Measurements from ENCODE around the gene ZFP91. TPM values are rescaled to one million over a fixed set of nuclear protein-coding genes. Genes with fewer than 3 reads are reported as not detected.

Gene ZFP91
- total and polyA plus RNA-seq, 2 experiments from 2014 or later, result 21.4 to 59.0 TPM

DNA sequence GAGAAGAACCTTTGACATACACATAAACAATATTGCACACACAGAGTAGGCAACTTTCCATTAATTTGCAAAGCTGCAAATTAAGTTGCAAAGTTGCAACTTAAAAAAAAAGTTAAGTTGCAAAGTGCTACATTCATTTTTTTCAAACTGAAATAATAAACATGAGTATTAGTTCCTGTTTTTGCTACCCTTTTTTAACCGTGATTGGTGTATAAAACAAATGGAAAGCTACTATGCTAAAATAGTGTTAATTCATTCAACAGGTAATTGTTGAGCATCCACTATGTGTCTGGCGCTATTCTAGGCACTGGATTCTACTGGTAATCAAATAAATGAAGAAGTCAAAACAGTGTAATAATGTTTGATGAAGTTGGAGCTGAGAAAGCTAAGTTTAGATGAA, 8.1 kb downstream of the ZFP91 start:
- H3K4me1 ChIP-seq (ENCODE audit: insufficient read depth), result peaks cover 21% of the 10 kb centered on the region
- 80 to 86% methylated on average over 2 of the region's 2 CpGs for WGBS, 2 experiments (ENCODE audit: low coverage in 1 of 2, low lambda C conversion rate in 2 of 2, missing lambda C conversion rate in 2 of 2)
- peaks cover 26% of the 10 kb centered on the region for H3K36me3 ChIP-seq (ENCODE audit: low read depth)
- TF ChIP-seq EZH2phosphoT487 (IDR thresholded peaks at IDR 0.05; ENCODE audit: insufficient read depth, low read depth), result no peak
- TF ChIP-seq EZH2 (IDR thresholded peaks at IDR 0.05; ENCODE audit: insufficient read depth, poor library complexity, severe bottlenecking), result no peak
- no peak overlapping the region for H2AFZ ChIP-seq
- no peaks in the 10 kb centered on the region for H4K20me1 ChIP-seq (ENCODE audit: insufficient read depth)
- no peak overlapping the region for H3K27ac ChIP-seq
- no peak overlapping the region for H3K9ac ChIP-seq
- in situ Hi-C loops (cut with MboI), result no loop called here
- H3F3A ChIP-seq (ENCODE audit: insufficient read depth), result no peaks in the 10 kb centered on the region; the same call in 1 of the 2 replicates
- H3K27me3 ChIP-seq (replicated peaks; ENCODE audit: insufficient read depth), result no peaks in the 10 kb centered on the region
- peaks cover 100% of the 10 kb centered on the region for H3K79me2 ChIP-seq (ENCODE audit: insufficient read depth)
- DNase-seq, result no peak
- H3K4me2 ChIP-seq (ENCODE audit: unreplicated experiment), result no peak overlapping the region
- no peaks in the 10 kb centered on the region for H3K9me2 ChIP-seq (ENCODE audit: insufficient read depth)
- H3K9me3 ChIP-seq (ENCODE audit: low read depth), result no peaks in the 10 kb centered on the region
- H3K4me3 ChIP-seq, result no peak overlapping the region

DNA sequence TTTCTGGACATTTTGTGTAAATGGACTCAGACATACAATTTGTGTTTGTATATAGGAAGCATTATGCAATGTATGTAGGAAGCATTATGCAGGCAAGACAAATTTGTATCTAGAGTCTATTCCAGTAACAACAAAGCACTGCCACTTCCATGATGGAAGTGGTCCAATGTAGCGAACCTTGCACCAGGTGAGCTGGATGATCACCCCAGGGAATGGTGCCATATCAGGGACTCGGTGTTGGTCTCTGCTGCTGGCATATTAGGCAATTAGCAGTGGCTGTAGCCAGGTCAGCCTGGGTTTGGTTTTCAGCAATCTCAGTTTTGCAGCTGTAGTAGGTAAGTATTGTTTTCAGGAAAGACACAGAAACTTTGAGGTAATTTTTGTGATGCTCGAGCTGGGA, 12.8 kb downstream of the ZFP91 start:
- no peaks in the 10 kb centered on the region for H4K20me1 ChIP-seq (ENCODE audit: insufficient read depth)
- DNase-seq, result no peak
- H3F3A ChIP-seq (ENCODE audit: insufficient read depth), result peaks cover 8% of the 10 kb centered on the region
- no peak overlapping the region for H3K27ac ChIP-seq
- peaks cover 100% of the 10 kb centered on the region for H3K79me2 ChIP-seq (ENCODE audit: insufficient read depth)
- TF ChIP-seq EZH2phosphoT487 (IDR thresholded peaks at IDR 0.05; ENCODE audit: insufficient read depth, low read depth), result no peak
- TF ChIP-seq EZH2 (IDR thresholded peaks at IDR 0.05; ENCODE audit: insufficient read depth, poor library complexity, severe bottlenecking), result no peak
- in situ Hi-C loops (cut with MboI), result no loop called here
- H3K36me3 ChIP-seq (ENCODE audit: low read depth), result peaks cover 22% of the 10 kb centered on the region
- no peak overlapping the region for H3K4me3 ChIP-seq
- H3K4me1 ChIP-seq (ENCODE audit: insufficient read depth), result peaks cover 9% of the 10 kb centered on the region
- no peaks in the 10 kb centered on the region for H3K27me3 ChIP-seq (replicated peaks; ENCODE audit: insufficient read depth)
- WGBS, 2 experiments (ENCODE audit: low coverage in 1 of 2, low lambda C conversion rate in 2 of 2, missing lambda C conversion rate in 2 of 2), result 98% methylated on average over 3 of the region's 3 CpGs
- no peaks in the 10 kb centered on the region for H3K9me3 ChIP-seq (ENCODE audit: low read depth)
- no peak overlapping the region for H2AFZ ChIP-seq
- H3K9me2 ChIP-seq (ENCODE audit: insufficient read depth), result no peaks in the 10 kb centered on the region
- no peak overlapping the region for H3K9ac ChIP-seq
- no peak overlapping the region for H3K4me2 ChIP-seq (ENCODE audit: unreplicated experiment)

GRCh38 chr11:58592760-58593472, 14.1 kb downstream of the ZFP91 start:
- Histone ChIP-seq H3K36me3 (ENCODE audit: low read depth) (peaks cover 9% of the 10 kb centered on the region; the same call in 1 of the 2 replicates), H3K9me2 (ENCODE audit: insufficient read depth) (no peaks in the 10 kb centered on the region), H3K27me3 (replicated peaks; ENCODE audit: insufficient read depth) (no peaks in the 10 kb centered on the region), H3K79me2 (ENCODE audit: insufficient read depth) (peaks cover 100% of the 10 kb centered on the region), H2AFZ (no peak overlapping the region), H3K9me3 (ENCODE audit: low read depth) (no peaks in the 10 kb centered on the region), H3K4me1 (ENCODE audit: insufficient read depth) (peaks cover 9% of the 10 kb centered on the region), H3K4me2 (ENCODE audit: unreplicated experiment) (no peak overlapping the region), H3K27ac (no peak overlapping the region), H3K4me3 (no peak overlapping the region), H4K20me1 (ENCODE audit: insufficient read depth) (no peaks in the 10 kb centered on the region), H3K9ac (no peak overlapping the region), H3F3A (ENCODE audit: insufficient read depth) (peaks cover 9% of the 10 kb centered on the region)
- no peak for TF ChIP-seq EZH2phosphoT487 (IDR thresholded peaks at IDR 0.05; ENCODE audit: insufficient read depth, low read depth)
- TF ChIP-seq EZH2 (IDR thresholded peaks at IDR 0.05; ENCODE audit: insufficient read depth, poor library complexity, severe bottlenecking), result no peak
- in situ Hi-C loops (cut with MboI), result no loop called here
- no peak for DNase-seq
- 59% methylated on average over 5 of the region's 5 CpGs for WGBS, 2 experiments (ENCODE audit: low coverage in 1 of 2, low lambda C conversion rate in 2 of 2, missing lambda C conversion rate in 2 of 2)

GRCh38 chr11:58594826-58595225, 16.0 kb downstream of the ZFP91 start:
- Histone ChIP-seq H3K9me2 (ENCODE audit: insufficient read depth) (no peaks in the 10 kb centered on the region), H3K27ac (no peak overlapping the region), H3K79me2 (ENCODE audit: insufficient read depth) (peaks cover 100% of the 10 kb centered on the region), H3F3A (ENCODE audit: insufficient read depth) (peaks cover 9% of the 10 kb centered on the region), H4K20me1 (ENCODE audit: insufficient read depth) (0 out of 2 replicates have a peak, but pooled peaks cover 7% of the 10 kb centered on the region), H3K4me1 (ENCODE audit: insufficient read depth) (peaks cover 9% of the 10 kb centered on the region), H2AFZ (no peak overlapping the region), H3K9ac (no peak overlapping the region), H3K4me2 (ENCODE audit: unreplicated experiment) (no peak overlapping the region), H3K27me3 (replicated peaks; ENCODE audit: insufficient read depth) (no peaks in the 10 kb centered on the region), H3K36me3 (ENCODE audit: low read depth) (peaks cover 8% of the 10 kb centered on the region; the same call in 1 of the 2 replicates), H3K9me3 (ENCODE audit: low read depth) (no peaks in the 10 kb centered on the region), H3K4me3 (no peak overlapping the region)
- DNase-seq, result no peak
- WGBS, 2 experiments (ENCODE audit: low coverage in 1 of 2, low lambda C conversion rate in 2 of 2, missing lambda C conversion rate in 2 of 2), result 87% methylated on average over 4 of the region's 4 CpGs
- in situ Hi-C loops (cut with MboI), result no loop called here
- TF ChIP-seq EZH2phosphoT487 (IDR thresholded peaks at IDR 0.05; ENCODE audit: insufficient read depth, low read depth) (no peak), EZH2 (IDR thresholded peaks at IDR 0.05; ENCODE audit: insufficient read depth, poor library complexity, severe bottlenecking) (no peak)

All from GM23248 (cell line).